Ramos (cell line): ENCODE data around the gene ARHGAP27.

Experiments used
- in situ Hi-C: fragments of 300-500 bp; cut with MboI; formaldehyde crosslinking; loops from one replicate; pipeline ENCODE4 v1.14.3; 2022; ENCODE audit warnings: low sequenced_read_pairs; ENCODE audit not compliant: unreplicated experiment

The ARHGAP27 gene

DNA sequence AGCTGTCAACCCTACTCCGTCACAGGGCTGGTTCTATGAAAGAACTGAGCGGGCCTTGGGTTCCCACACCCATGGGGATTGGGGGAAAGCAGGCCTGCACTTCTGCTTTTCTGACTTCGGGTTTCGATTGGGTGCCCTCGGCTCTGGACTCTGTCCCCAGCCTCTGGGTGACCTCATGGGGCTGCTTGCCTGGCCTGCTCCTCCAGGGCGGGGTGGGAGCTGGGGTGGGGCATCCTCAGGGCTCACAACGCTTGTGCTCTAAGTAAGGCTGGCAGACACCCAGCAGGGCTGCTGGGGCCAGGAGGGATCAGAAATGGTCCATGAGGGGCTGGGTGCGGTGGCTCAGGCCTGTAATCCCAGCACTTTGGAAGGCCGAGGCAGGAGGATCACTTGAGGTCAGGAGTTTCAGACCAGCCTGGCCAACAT is 19.2 kb downstream of the ARHGAP27 start:
- in situ Hi-C loops: loop anchor here (25.0 kb wide), 1 partner anchor 424 kb away; the partner anchor contains the start of gene SPPL2C

GRCh38 chr17:45411348-45412105 is 21.1 kb downstream of the ARHGAP27 start:
- in situ Hi-C loops: loop anchor here (25.0 kb wide), 1 partner anchor 426 kb away; the partner anchor contains the start of gene SPPL2C

GRCh38 chr17:45410144-45411091 is 22.3 kb downstream of the ARHGAP27 start:
- in situ Hi-C loops: loop anchor here (25.0 kb wide), 1 partner anchor 427 kb away; the partner anchor contains the start of gene SPPL2C

GRCh38 chr17:45409659-45410076 is 23.0 kb downstream of the ARHGAP27 start:
- in situ Hi-C loops: loop anchor here (25.0 kb wide), 1 partner anchor 428 kb away; the partner anchor contains the start of gene SPPL2C

GRCh38 chr17:45408611-45409421 is 23.9 kb downstream of the ARHGAP27 start:
- in situ Hi-C loops: loop anchor here (25.0 kb wide), 1 partner anchor 428 kb away; the partner anchor contains the start of gene SPPL2C

DNA sequence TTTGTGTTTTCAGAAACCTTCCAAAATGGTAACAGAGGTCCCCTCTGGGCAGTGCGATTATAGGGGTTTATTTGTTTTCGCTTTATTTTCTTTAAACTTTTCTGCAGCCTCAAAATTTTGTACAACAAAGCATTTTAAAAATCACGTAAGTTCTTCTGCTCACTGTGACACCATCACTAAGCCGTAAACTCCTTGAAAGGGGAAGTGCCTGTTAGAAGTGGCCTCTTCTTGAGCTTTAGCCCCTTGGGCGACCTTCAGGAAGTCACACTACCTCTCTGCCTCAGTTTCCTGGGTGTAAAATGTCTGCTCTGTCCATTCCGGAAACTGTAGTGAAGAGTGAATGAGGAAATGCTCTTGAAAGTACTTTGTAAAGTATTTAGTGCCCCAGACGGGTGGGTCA is 26.6 kb downstream of the ARHGAP27 start:
- in situ Hi-C loops: loop anchor here (25.0 kb wide), 1 partner anchor 431 kb away; the partner anchor contains the start of gene SPPL2C

- in situ Hi-C loops: loop anchor here (25.0 kb wide), 1 partner anchor 432 kb away; the partner anchor contains the start of gene SPPL2C
These were observed 27.2 kb downstream of the ARHGAP27 start for GRCh38 chr17:45405250-45406086.

- in situ Hi-C loops: loop anchor here (25.0 kb wide), 1 partner anchor 432 kb away; the partner anchor contains the start of gene SPPL2C
These were observed 27.8 kb downstream of the ARHGAP27 start for GRCh38 chr17:45404870-45405249.

GRCh38 chr17:45403906-45404490 is 28.7 kb downstream of the ARHGAP27 start:
- in situ Hi-C loops: loop anchor here (25.0 kb wide), 1 partner anchor 433 kb away; the partner anchor contains the start of gene SPPL2C

GRCh38 chr17:45402916-45403315 is 29.8 kb downstream of the ARHGAP27 start:
- in situ Hi-C loops: loop anchor here (25.0 kb wide), 1 partner anchor 434 kb away; the partner anchor contains the start of gene SPPL2C

DNA sequence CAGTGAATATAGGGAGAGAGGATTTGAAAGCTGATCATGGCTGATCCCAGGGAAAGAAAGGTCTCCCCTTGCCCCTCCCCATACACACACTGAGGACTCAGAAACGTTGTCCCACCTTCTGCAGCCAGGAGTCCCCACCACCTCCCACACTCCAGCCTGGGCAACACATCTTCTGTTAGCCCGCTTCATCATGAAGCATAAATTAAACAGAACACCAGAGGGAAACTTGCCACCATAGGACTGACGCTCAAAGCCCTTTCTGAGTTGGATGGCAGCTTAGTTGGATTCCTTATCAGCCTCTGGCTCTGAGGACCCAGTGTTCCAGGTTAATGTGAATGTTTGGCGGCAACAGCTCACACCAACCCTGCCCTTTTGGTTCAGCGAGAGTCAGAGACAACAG is 33.9 kb downstream of the ARHGAP27 start:
- in situ Hi-C loops: no loop called here

DNA sequence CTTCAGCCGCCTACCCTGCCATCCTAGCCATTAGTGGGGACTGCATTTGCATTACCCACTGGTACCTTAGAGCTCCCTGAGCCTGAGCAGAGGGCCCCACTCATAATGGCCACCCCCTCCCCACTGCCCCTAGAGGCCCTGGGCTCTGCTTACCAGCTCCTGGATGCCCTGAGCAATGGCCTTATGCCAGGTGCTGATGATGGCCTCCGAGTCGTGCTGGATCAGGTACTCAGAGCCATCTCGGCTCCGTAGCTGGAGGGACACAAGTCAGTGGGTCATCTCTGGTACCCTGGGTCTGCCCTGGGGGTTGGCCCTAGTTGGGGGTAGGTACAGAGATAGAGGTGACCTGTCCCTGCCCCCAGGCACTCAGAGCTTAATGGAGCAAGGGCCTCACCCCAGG is 34.9 kb downstream of the ARHGAP27 start:
- in situ Hi-C loops: no loop called here

GRCh38 chr17:45396496-45397205 is 36.0 kb downstream of the ARHGAP27 start:
- in situ Hi-C loops: no loop called here

DNA sequence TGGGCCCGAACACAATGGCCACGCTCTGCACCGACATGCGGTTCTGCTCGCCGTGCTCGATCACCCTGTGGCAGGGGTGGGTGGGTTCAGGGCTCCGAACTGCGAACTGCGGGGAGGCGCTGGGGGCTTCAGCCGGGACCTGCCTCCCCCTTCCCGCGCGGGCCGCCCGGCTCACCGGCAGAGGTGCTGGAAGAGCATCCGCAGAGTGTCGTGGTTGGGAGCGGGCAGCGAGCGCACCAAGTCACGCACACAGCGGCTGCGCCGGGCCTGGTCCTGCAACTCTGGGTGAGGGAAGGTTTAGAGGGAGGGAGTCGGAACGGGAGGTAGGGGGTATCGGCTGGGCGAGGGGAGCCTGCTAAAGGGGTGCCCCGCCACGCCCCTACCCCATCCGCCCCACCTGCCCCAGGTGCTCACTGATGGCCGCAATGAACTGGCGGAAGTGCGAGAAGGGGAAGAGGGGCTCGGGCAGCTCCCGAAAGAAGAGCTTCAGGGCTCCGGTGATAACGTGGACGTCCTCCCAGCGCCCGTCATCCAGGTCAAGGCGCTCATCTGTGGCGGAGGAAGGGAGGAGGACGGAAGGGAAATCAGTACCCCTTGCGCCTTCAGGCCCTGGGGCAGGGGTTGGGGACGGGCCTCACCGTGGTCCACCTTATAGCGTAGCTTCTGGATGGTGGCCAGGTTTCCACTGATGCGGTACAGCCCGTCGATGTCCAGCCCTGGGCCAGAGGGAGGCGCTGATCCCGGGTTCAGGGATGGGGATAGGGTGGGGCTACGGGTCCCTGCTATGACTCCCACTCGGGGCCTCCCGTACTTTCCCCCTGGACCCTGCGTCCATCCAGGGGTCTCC is 36.9 kb downstream of the ARHGAP27 start:
- in situ Hi-C loops: no loop called here

DNA sequence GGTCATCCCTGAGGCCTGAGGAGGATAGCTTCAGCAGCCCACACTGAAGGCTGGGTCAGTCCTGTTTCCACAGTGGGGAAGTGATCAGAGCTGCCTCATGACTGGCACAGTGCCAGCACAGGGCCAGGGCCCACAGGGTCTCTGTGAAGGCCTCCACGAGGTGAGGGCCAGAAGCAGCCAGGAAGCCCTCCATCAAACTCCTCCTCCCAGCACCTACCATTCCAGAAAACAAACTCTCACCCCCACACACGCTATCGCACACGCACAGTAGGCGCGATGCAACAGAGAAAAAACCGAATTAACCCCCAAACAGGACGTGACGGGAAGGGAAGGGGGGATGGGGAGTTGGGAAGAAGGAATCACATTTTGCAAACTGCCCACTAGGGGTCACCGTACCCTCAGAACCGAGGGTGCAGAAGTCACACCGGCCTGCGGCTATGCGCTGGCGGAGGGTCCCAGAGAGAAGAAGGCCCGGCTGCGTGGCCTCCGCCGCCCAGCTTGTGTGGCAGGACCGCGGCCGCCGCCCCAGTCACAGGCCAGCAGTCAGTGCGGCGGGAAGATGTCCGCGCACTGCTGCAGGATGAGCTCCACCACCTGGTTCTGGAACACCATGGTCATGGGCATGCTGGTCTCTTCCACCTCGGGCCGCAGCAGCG is 37.6 kb downstream of the ARHGAP27 start:
- in situ Hi-C loops: loop anchor here (5.0 kb wide), 1 partner anchor 173 kb away; the partner anchor contains the start of gene FMNL1

DNA sequence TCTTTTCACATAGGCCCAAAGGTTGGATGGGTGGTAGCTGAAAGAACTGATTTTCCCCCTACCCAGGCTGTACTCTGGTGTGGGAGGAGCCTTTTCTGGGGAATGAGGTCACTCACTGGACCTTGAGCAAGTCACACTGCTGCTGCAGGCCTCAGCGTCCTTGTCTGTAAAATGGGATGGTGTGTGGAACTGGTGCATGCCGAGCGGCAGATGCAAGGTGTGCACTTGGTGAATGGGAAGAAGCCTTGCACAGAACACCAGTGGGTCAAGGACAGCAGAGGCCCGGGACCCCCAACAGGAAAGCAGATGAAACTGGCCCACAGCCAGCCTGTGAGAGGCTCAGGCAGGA is 38.1 kb downstream of the ARHGAP27 start:
- in situ Hi-C loops: loop anchor here (5.0 kb wide), 1 partner anchor 172 kb away; the partner anchor contains the start of gene FMNL1
